ENCODE results near the gene SLC25A47. TPM values are rescaled to one million over a fixed set of nuclear protein-coding genes. Genes with fewer than 3 reads are reported as not detected.

SLC25A47 gene
- total RNA-seq, 2 donors from 2014 or later: not detected

DNA sequence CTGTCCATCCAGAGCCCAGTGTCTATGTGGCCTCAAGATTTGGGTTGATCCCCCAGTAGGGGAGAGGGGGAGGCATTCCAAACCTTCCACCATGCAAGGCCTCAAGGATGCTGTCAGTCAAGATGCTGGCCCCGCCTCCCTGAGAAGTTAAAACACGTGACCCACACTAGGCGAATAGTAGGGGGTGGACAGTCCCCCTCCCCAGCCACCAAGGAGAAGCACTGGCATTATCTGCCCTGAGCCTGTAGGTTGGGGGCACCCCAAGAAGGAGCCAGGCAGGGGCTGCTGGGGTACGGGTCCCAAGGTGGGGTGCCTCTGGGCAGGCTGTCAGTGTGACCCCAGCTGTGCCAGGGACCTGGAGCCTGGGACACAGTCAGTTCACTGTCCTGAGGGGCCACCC lies 19.2 kb upstream of the SLC25A47 start:
- H3K4me1 ChIP-seq (ENCODE audit: control insufficient read depth in 1 of 2, low read depth in 2 of 2): peaks cover 0 to 23% of the 10 kb centered on the region in 2 donors
- DNase-seq (ENCODE audit: low spot score): no peak
- no peaks in the 10 kb centered on the region for H3K27me3 ChIP-seq (replicated peaks; ENCODE audit: insufficient read depth)
- no peak overlapping the region for H3K4me3 ChIP-seq
- no peaks in the 10 kb centered on the region for H3K36me3 ChIP-seq
- no peak for ATAC-seq (ENCODE audit: insufficient number of reproducible peaks, low FRiP score, low read depth)
- no peak overlapping the region for H3K27ac ChIP-seq
- TF ChIP-seq, protein P1, sequence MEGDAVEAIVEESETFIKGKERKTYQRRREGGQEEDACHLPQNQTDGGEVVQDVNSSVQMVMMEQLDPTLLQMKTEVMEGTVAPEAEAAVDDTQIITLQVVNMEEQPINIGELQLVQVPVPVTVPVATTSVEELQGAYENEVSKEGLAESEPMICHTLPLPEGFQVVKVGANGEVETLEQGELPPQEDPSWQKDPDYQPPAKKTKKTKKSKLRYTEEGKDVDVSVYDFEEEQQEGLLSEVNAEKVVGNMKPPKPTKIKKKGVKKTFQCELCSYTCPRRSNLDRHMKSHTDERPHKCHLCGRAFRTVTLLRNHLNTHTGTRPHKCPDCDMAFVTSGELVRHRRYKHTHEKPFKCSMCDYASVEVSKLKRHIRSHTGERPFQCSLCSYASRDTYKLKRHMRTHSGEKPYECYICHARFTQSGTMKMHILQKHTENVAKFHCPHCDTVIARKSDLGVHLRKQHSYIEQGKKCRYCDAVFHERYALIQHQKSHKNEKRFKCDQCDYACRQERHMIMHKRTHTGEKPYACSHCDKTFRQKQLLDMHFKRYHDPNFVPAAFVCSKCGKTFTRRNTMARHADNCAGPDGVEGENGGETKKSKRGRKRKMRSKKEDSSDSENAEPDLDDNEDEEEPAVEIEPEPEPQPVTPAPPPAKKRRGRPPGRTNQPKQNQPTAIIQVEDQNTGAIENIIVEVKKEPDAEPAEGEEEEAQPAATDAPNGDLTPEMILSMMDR (IDR thresholded peaks at IDR 0.05): no peak
- H3K9me3 ChIP-seq: no peaks in the 10 kb centered on the region

DNA sequence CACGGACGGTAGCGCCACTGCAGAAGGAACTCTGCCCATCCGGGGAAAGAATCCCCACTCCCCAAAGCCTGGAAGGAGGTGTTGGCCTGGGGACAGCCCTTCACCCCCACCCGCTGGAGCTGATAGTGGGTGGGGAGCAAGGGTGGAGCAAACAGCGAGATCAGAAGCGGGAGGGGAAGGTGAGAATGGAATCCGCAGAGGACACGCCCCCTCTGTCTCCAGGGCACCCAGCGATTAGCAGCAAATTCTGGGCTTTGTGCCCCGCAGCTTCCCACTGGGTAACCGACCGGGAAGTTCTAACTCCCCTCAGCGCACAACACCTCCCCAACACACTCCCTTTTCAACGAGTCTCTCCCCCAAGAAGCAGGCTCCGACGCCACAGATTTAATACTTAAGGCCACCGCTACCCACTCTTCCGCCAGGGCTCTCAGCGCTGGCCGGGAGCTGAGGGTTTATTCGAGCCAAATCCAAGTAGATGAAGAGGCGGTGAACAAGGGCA lies 18.3 kb upstream of the SLC25A47 start:
- Histone ChIP-seq H3K27me3 (replicated peaks; ENCODE audit: insufficient read depth) (no peaks in the 10 kb centered on the region), H3K9me3 (no peaks in the 10 kb centered on the region), H3K4me1 (ENCODE audit: control insufficient read depth in 1 of 2, low read depth in 2 of 2) (peaks cover 0 to 23% of the 10 kb centered on the region in 2 donors), H3K27ac (peak overlapping the region; percentile 62 to 78), H3K36me3 (no peaks in the 10 kb centered on the region), H3K4me3 (peak overlapping the region; percentile 93)
- TF ChIP-seq, protein P1 (IDR thresholded peaks at IDR 0.05): no peak
- no peak for DNase-seq (ENCODE audit: low spot score)
- no peak for ATAC-seq (ENCODE audit: insufficient number of reproducible peaks, low FRiP score, low read depth)

DNA sequence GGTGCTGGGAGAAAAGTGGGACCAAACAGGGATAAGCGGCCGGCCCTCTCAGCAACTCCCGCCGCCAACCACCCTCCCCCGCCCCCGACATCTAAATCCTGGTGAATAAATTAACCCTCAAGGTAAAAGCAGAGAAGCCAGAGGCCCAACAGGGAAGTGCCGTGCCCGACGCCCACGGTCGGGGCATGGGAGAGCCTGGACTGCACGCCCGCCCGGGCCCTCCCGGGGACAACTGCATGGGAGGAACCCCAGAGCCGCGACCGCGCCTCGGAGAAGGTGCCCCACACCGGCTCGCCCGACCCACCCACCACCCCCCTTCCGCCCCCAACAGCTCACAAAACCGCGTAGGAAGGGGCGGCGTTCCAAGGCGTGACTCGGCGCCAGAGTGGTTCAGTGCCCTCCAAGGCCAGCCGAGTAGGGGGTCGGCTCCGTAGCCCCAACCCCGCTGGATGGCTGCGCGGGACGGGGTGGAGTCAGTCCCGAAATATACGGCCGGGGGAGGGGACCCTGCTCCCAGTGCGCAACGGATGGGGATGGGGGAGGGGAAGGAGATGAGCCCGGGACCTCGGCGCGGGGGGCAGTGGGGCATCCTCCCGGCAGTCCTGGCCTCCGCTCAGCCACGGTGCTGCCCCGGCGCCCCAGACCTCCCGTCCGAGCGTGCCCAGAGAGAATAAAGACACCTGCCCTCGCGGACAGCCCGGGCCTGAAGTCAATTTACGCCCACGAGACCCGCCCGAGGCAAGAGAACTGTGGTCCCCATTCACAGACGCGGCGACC lies 17.6 kb upstream of the SLC25A47 start:
- peak overlapping the region; percentile 93 for H3K4me3 ChIP-seq
- no peaks in the 10 kb centered on the region for H3K9me3 ChIP-seq
- no peaks in the 10 kb centered on the region for H3K36me3 ChIP-seq
- H3K4me1 ChIP-seq (ENCODE audit: control insufficient read depth in 1 of 2, low read depth in 2 of 2): peaks cover 0 to 23% of the 10 kb centered on the region in 2 donors
- no peaks in the 10 kb centered on the region for H3K27me3 ChIP-seq (replicated peaks; ENCODE audit: insufficient read depth)
- ATAC-seq (ENCODE audit: insufficient number of reproducible peaks, low FRiP score, low read depth): no peak
- TF ChIP-seq, protein P1 (IDR thresholded peaks at IDR 0.05): peak; percentile 8
- DNase-seq (ENCODE audit: low spot score): no peak
- peak overlapping the region; percentile 62 to 78 for H3K27ac ChIP-seq

DNA sequence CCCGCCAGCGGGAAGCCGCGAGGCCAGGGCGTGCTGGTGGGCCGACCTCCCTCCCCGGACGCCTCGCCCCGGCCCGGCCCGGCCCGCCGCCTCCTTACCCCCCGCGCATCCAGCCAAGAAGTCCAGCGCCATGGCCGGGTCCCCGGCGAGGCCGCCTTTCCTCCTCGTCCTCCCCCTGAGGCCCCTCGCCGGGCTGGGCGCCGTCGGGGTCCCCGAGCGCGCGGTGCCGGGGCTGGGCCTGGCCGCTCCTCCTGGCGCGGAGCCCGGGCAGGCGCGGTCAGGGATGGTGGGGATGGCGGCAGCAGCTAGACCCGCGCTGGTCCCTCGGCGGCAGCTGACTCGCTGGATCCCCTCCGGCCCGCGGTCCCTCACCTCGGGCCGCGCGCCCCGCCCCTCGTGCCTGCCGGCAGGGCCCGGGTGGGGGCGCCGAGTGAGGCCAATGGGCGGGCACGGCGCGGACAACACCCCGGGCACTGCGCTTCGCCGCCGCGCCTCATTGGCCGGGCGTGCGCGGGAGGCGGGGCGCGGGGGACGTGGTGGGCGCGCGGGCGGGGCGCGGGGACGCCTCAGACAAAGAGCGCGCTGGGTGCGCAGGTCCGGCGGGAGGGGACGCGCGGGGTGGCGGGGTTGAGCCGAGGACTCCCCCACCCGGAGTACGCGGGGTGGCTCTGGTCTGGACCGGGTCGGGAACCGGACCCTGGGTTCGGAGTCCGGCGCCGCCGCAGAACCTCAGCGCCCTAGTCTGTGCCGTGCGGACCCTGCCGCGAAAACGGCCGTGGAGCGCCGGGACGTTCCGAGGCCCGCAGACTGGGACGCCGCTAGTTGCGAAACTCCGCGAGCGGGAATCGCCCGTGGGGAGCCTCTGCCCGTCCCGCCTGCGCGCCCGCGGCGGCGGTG lies 16.8 kb upstream of the SLC25A47 start, which contains the start of gene SLC25A29:
Gene SLC25A29 (minus strand): TSS at position 344 of the 897 bp plus-strand sequence. CDS start 212 bp downstream, at position 132.
- no peaks in the 10 kb centered on the region for H3K9me3 ChIP-seq
- H3K27me3 ChIP-seq (replicated peaks; ENCODE audit: insufficient read depth): no peaks in the 10 kb centered on the region
- ATAC-seq (ENCODE audit: insufficient number of reproducible peaks, low FRiP score, low read depth): peak; percentile 88
- H3K36me3 ChIP-seq: no peaks in the 10 kb centered on the region
- H3K27ac ChIP-seq: peak within 1 kb of the TSS; percentile 70 to 78
- peak; percentile 61 for DNase-seq (ENCODE audit: low spot score)
- peaks cover 0 to 23% of the 10 kb centered on the region in 2 donors for H3K4me1 ChIP-seq (ENCODE audit: control insufficient read depth in 1 of 2, low read depth in 2 of 2)
- TF ChIP-seq, protein P1 (IDR thresholded peaks at IDR 0.05): no peak
- H3K4me3 ChIP-seq: peak within 1 kb of the TSS; percentile 93

All from thoracic aorta (tissue), 2 donors.